D341Med (cell line): ENCODE results near the gene YY2.
"Not testable (repeated sequence)": the region's sequence is repeated elsewhere in the genome, so short reads cannot be mapped to it uniquely, and the experiment has no call there.

ENCODE experiments used
- DNase-seq: peaks from one replicate; pipeline ENCODE4 v3.0.0; 2012; ENCODE audit warnings: low spot score

The YY2 gene

DNA sequence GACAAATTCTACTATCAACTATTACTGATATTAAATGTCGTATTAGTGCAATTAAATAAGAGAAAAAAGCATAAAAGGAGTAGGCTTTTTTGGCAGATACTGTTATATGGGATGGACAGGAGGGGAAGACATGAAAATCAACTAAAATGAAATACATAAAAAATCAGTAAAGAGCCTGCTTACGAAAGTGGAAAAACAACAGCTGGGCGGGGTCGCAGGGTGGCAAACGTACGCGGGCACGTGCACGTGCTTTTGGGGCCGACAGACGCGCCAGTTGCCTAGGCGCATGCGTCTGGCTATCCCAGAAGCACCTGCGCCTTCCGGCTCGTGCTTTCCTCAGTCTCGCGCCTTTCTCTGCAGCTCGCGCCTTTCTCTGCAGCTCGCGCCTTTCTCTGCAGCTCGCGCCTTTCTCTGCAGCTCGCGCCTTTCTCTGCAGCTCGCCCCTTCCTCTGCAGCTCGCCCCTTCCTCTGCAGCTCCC, at the start of gene YY2:
Gene YY2, plus strand, starts transcription at position 51 of the 479 bp plus-strand sequence. CDS start 498 bp downstream, outside the sequence.
- no peak for DNase-seq

DNA sequence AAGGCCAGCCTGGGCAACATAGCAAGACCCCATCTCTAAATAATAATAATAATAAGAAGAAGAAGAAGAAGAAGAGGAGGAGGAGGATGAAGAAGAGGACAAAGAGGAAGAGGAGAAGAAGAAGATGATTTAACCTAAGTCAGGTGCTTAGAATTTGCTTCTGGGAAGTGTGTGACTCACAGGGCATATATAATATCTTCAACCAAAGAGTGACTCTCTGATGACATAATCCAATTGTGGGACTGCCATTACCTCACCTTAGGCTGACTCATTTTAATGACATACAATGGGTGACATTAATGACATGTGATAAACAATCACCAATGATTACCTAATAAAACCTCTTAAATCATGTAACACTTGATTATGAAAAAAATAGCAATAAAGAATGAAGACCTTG, 49.1 kb upstream of the YY2 start:
- DNase-seq, result no peak

DNA sequence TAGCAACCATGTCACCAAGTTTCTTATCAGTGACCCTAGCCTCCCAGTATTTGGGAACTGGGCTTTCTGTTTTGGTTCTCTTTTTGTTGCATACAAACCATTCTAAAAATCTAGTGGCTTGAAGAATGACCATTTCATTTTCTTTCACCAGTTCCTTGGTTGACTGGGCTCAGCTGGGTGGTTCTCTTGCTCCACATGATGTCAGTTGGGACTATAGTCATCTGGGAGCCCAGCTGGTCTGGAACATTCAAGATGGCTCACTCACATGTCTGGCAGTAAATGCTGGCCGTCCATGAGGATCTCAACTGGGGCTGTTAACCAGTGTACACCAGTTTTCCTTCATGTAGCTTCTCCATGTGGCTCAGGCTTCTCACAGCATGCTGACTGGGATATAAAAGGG, 44.0 kb upstream of the YY2 start:
- no peak for DNase-seq

DNA sequence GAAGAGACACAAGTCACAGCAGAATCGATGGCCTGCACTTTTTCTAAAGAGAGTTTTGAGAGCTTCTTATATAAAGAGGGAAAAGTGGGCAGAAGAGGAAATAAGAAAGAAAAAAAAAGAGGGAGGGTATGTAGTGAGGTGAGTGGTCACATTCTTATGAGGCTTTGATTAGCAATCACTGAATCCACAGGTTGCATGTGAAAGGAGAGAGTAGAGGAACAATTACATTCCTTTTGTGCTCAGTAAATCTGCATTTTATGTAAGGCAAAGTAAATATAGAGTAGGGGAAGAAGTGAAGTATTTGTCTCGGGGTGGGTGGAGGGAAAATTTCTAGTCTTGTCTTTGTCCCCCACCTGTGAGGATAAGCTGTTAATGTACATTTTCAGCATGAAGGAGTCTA, 43.2 kb upstream of the YY2 start:
- DNase-seq, result no peak

DNA sequence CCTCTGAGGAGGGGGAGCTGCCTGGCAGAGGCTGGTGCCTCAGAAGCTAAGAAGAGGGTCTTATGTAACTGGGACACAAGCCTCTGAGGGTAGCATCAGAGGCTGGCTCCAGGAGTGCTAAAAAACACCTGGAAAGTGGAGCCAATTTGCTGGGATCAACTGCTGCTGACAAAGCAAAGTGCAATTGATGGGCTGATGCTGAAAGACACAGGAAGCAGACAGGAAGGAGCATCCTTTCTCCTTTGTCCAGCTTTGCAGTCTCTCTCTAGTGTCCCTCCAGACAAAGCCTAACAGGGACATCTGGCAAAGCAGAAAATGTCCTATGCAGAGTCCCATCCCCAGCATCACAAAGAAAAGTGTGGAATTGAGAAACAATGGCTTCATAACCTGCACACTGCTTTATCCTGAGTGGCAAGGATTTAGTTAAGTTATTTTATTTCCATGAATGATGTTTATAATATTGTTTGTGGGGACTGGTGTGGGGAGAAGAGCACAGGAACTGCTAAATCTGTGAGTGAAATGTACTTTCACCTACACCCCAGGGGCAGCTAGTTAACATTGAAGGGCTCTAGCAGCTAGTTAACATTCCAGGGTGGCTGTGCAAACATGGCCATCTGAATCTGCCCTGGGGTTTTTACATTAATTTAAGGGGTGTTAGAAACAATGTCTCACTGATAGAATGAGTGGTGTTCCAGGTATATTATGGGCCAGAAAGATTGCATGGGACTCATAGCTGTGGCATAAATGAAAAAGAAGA, 42.0 kb upstream of the YY2 start:
- no peak for DNase-seq

DNA sequence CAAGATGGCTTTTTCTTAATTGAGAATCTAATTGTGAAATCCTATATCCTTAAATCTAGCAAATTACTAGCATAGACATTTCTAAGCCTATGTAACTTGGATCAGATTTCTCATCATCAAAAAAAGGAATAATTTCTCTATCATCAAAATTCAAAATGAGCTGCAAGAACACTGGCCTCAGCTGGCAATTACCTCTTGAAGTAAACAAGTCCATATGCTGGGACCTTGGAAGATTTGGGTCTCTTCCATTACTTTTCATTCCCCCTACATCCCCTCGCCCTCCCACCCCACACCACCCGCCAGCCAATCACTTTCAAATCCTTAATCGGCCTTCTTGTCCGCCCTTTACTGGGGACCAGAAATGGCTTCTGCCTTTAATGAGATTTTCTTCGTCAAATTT, 39.7 kb upstream of the YY2 start:
- no peak for DNase-seq

DNA sequence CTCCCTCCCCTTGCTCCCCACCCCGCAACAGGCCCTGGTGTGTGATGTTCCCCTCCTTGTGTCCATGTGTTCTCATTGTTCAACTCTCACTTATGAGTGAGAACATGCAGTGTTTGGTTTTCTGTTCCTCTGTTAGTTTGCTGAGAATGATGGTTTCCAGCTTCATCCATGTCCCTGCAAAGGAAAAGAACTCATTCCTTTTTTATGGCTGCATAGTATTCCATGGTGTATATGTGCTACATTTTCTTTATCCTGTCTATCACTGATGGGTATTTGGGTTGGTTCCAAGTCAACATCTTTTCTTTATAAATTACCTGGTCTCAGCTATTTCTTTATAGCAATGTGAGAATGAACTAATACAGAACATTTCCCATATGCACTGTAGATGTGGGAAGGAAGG, 35.6 kb upstream of the YY2 start:
- not testable (repeated sequence) for DNase-seq

DNA sequence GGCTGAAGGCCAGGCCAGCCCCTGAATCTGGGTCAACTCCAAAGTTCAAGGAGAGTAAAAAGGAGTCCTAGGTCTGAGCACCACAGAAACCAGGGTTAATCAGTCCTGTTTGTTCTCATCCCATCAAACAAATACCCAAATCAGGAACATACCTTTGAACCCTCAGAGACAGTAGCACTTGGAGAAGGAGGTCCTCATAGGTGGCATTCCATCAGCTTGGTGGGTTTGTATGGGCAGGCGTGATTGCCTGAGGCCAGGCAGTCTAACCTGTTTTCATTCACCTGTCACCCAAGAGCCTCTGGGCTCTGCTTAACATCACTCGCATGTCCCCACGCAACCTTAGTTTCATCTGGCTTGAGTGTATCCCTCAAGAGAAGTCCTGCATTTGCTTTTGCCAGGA, 33.9 kb upstream of the YY2 start:
- DNase-seq, result no peak

DNA sequence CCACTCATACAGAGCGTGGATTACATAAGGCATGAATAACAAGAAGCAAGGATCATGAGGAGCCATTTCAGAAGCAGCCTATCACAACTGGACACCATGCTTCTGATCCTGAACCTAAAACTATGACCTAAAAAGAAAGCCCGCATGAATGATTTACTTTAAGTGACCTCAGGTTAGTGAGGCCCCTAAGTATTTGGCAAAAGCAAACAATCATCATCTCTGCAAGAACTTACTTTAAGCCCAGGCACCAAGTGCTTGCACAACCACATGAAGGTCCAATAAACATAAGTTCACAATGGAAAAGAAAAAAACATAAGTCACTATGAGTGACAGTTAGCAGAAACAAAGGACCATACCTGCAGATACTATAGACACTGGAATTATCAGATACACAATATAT, 24.3 kb upstream of the YY2 start:
- DNase-seq, result no peak

DNA sequence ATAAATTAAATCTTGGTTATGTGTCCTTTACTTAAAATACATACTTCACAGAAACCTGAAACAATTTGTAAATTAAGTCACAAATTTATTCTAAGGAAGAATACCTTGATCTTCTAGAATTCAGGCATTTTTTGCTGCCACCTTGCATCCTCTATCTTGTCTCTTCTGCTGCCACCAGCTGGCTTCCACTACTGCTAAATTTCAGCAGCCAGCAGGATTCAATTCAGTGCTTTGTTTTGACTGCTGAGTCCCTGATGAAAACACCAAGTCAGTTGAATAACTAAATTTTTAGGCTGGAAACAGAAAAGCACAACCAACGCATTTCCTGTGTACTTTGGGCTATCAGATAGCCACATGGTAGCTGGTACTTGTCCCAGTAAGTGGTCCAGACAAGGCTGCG, 18.7 kb upstream of the YY2 start:
- no peak for DNase-seq

DNA sequence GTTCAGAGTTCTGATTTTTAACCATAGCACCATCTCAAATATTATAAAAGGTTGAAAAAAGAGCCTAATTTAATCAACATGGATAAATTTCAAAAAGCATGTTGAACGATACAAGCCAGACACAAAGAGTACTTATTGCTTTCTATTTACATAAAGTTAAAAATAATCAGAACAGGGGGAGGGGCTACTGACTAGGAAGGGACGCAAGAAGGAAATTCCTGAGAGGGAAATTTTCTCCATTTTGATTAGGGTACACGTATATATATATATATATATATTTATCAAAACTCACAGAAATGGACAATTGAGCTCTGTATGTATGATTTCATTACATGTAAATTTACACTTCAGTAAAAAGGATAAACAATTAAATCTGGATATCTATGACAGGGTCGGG, 16.9 kb upstream of the YY2 start:
- no peak for DNase-seq

DNA sequence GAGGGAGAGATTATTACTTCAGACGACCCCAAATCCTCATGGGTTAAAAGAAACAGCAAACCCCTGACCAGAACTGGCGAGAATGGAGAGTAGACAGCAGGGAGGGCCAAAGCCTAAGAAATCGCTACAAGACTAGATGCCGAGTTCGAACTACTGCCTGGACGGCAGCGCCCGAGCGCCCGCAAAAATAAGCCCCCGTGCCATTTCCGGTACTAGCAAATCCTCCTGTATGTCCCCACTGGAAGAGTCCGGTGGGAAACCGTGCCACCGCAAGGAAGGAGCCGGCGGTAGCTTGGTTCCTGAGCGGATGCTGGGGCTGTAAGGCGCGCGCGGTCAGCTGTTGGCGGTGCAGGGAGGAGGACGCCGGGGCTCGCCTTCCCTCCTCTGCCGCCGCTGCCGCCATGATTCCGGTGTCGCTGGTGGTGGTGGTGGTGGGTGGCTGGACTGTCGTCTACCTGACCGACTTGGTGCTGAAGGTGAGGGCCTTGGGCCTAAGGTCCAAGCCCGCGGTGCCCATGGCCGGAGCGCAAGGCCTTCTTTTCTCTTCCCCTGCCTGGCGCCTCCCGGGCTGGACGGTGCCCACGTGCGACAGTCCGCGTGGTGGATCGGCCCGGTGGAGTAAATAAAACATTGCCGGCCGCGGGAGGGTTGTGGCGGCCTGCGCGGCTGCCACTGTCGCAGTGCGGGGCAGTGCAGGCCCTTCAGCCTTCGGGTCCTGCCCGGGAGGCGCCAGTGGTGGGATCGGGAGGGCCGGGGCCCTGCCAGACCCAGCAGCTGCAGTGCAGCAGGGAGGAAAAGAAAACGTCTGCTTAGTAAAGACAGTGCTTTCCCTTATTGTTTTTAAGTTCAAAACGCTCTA, 16.2 kb upstream of the YY2 start, which contains the start of gene MBTPS2:
Gene MBTPS2, plus strand, starts transcription at position 284 of the 859 bp plus-strand sequence. Its CDS starts 118 bp downstream, at position 402.
- peak; percentile 73 for DNase-seq

DNA sequence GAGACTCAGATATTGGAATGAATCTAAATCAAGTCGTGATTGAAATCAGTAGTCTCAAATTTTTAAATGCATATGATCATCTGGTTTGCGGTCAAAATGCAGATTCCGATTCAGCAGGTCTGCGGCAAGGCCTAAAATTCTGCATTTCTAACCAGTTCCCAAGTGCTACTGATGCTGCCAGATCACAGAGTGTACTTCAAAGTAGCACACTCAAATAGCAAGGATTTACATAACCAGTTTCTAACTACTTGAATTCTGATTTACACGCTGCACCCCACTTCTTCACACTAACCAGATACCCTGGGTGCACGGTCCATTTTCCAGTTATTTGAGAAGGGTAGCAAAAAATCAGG, 15.6 kb upstream of the YY2 start:
- no peak for DNase-seq

DNA sequence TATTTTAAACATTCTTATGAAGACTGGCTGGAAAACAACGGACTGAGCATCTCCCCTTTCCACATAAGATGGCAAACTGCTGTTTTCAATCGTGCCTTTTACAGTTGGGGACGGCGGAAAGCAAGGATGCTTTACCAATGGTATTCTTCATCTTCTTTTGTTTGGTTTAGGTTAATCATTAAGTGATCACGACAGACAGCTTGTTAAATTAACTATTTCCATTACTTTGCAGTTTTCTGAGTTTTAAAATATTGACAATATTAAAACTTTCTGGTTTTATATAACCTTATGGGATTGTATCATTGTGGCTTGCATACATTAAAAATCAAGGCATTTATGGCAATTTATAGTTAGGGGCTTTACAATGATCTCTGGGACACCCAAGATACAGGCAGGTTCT, 12.6 kb upstream of the YY2 start:
- no peak for DNase-seq

DNA sequence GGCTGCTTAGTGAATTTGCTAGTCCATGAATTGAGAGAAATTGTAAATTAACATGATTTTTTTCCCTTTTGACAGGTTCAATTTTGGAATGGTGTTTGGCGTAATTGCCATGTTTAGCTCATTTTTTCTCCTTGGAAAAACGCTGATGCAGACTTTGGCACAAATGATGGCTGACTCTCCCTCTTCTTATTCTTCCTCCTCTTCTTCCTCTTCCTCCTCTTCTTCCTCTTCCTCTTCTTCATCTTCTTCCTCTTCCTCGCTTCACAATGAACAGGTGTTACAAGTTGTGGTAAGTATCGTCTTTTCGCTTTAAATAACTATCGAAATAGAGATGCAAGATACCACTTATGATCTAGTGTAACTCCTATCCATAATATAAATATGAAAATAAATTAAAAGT, 10.7 kb upstream of the YY2 start:
- no peak for DNase-seq

DNA sequence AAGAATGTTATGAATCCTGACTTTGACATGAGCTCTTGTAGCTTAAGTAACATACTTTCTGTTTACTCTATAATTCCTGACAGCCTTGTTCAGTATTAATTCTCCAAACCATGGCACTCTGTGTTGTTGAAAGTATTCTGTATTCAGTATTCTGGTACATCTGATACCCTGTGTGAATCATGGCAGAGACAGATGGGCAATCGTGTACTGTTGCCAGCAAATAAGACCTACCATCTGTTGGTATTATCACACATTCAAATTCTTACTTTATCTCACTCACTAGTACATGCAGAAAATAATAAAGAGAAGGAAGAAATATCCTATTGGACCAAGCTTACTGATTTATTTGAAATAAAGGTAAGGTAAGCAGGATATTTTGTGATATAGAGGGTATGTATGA, 8.4 kb upstream of the YY2 start:
- peak; percentile 33 for DNase-seq

DNA sequence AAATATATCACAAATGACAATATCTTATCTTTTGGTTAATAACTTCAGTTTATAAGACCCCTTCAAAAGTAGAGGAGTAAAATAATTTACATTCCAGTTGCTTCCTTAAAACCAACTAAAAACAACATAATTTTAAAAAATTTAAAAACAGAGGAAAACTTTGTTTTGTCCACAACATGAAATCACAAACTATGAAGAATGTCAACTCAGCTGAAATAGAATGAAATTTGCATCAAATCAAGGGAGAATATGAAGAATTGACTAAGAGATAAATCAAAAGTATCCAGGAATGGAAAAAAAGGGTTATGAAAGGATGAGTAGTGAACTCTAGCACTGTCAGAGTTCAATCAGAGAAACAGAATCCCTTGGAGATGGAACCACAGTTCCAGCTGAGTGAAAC, 2.2 kb upstream of the YY2 start:
- no peak for DNase-seq

DNA sequence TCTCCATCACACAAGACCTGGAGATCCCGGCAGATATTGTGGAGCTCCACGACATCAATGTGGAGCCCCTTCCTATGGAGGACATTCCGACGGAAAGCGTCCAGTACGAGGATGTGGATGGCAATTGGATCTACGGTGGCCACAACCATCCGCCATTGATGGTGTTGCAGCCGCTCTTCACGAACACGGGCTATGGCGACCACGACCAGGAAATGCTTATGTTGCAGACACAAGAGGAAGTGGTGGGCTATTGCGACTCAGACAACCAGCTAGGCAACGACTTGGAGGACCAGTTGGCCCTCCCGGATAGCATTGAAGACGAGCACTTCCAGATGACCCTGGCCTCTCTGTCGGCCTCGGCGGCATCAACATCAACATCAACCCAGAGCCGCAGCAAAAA, 717 bp downstream of the YY2 start:
- no peak for DNase-seq

DNA sequence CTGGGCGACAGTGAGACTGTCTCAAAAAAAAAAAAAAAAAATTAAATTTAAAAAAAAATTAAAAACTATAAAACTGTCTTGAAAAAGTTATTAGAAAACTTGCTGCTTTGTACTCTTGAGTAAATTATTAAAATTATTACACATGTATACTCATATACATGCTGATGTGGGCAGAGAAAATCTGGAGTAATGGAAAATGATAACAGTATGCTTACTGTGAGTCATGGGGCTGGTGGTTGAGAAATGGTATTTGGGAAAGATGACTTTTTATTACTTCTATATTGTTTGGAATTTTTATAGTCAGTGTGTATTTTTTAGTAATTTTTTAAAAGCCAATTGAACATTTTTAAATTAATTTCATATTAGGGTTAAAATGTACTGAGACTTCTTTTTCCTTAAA, 7.5 kb downstream of the YY2 start:
- DNase-seq, result no peak

DNA sequence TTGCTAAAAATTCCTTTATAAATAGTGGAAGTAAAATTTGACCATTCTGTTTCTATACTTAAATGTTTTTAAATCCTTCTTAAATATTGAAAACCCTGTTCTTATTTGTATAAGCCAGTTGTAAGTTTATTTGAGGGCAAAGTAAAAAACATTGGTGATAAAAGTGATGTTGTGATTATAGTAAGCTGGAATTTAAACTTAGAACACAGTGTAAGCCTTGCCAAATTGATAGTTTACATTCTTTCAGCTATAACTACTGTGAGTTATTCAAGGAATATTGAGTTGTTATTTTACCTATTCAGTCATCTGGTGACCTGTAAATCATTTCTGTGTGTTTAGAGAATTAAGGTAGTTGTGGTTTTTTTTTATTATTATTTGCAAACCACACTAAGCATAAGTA, 9.6 kb downstream of the YY2 start:
- no peak for DNase-seq

DNA sequence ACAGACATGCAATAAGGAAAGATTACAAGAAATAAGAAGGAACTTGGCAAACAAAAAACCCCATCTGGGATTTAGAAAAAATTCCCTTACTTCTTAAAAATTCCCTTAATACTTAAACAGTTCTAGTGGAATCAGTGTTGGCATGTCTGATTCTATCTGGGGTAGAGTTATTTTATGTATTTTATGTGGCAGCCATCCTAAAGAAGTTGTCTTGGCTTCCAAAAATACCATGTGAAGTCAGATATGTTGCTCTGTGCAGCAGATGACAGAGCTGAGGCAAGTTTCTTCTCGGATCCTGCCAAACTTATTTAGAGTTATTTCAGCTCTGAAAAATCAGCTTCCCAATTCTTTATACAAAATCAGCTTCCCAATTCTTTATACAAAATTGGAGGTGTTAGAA, 14.7 kb downstream of the YY2 start:
- no peak for DNase-seq

DNA sequence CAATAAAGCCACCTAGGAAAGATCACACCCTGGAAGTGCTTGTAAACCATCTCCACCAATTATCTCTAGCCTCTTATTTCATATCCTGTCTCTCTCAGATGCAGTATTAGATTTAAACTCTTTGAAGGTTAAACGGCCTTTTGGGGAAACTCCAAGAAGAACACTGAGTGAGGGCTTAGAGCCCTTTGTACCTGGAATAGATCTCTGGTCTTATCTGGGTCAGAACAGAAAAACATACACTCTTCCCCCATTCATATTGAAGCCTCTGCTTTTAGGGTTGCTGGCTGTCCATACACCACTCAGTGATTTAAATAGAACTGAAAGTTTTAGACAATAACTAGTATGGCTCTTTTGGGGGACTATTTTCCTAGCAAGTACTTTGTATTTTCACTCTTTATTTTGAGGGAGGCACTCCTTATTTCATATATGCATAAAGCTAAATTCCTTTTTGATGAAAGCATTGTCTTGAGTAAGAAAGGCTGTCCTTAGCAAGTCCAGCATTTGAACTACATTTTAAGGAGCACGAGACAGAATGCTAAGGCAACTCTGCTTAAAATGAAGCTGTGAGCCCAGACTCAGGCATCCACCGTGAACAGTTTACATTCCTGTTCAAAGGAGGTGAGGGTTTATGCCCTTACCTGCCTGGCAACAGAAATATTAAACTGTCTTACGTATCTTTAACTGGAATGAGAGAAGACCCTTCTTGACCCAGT, 17.4 kb downstream of the YY2 start:
- no peak for DNase-seq

DNA sequence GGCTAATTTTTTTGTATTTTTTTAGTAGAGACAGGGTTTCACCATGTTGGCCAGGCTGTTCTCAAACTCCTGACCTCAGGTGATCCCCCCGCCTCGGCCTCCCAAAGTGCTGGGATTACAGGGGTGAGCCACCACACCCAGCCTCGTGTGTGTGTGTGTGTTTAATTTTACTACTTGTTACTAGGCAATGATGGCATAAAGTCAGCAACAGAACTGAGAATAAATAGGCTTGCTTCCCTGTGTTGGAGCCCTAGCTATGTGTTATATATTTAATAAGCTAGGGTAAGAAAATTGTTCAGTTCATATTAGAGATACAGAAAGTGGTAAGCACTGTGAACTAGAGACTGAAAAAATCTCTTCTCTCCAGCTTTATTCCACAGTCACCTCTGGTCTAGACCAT, 18.4 kb downstream of the YY2 start:
- not testable (repeated sequence) for DNase-seq
